HepG2 (cell line): Measurements from ENCODE around the gene DQX1. TPM values are rescaled to one million over a fixed set of nuclear protein-coding genes. Genes with fewer than 3 reads are reported as not detected.
A peak's percentile ranks its signal among the peaks of the same experiment; 100 is the strongest.

Source experiments
- ATRX ChIP-seq: sonication (generic); formaldehyde crosslinking; IDR thresholded peaks from 2 replicates; pipeline ENCODE4 v1.4.0; 2020; ENCODE audit warnings: missing genetic modification reagents, borderline replicate concordance
- CHD2 ChIP-seq: IDR thresholded peaks from 2 replicates; pipeline ENCODE4 v1.6.1; 2011; ENCODE audit warnings: low read depth, low read length, improper control_type of control experiment
- DBP ChIP-seq: sonication (generic); formaldehyde crosslinking; IDR thresholded peaks from 2 replicates; pipeline ENCODE4 v1.4.0; 2020; ENCODE audit warnings: missing genetic modification reagents; ENCODE audit errors: not compliant biosample characterization
- EED ChIP-seq: sonication (generic); formaldehyde crosslinking; IDR thresholded peaks from 2 replicates; pipeline ENCODE4 v1.5.0; 2020; ENCODE audit warnings: mild to moderate bottlenecking, missing genetic modification reagents
- FOXO1 ChIP-seq: sonication (generic); formaldehyde crosslinking; IDR thresholded peaks from 2 replicates; pipeline ENCODE4 v1.4.0; 2020; ENCODE audit warnings: missing genetic modification reagents
- FOXP1 ChIP-seq, 2 experiments: fragments of 450-650 bp in 1 of 2; IDR thresholded peaks; 2 replicates each; pipeline ENCODE4 v1.6.1; 2017 to 2018; ENCODE audit warnings: antibody characterized with exemption in 1 of 2
- HMG20B ChIP-seq: conservative IDR thresholded peaks from 2 replicates; pipeline ENCODE4 v1.6.1; 2016; ENCODE audit warnings: missing genetic modification reagents, missing compliant biosample characterization
- LCORL ChIP-seq, 2 experiments: fragments of 450-650 bp in 1 of 2; sonication (generic) in 1 of 2; formaldehyde crosslinking in 1 of 2; IDR thresholded peaks; 2 replicates each; pipeline versions ENCODE4 v1.5.0 to v1.6.1; 2017 to 2020; ENCODE audit warnings: antibody characterized with exemption in 1 of 2, missing genetic modification reagents in 1 of 2
- MYNN ChIP-seq: sonication (generic); formaldehyde crosslinking; IDR thresholded peaks from 2 replicates; pipeline ENCODE4 v1.4.0; 2020; ENCODE audit warnings: mild to moderate bottlenecking, low read depth, missing genetic modification reagents
- NFATC3 ChIP-seq: sonication (generic); formaldehyde crosslinking; IDR thresholded peaks from 2 replicates; pipeline ENCODE4 v1.5.1; 2020; ENCODE audit warnings: mild to moderate bottlenecking, missing genetic modification reagents
- NR2F1 ChIP-seq, 2 experiments: fragments of 450-650 bp in 1 of 2; formaldehyde crosslinking in 1 of 2; IDR thresholded peaks; 2 replicates each; pipeline versions ENCODE4 v1.5.0 to v1.6.1; 2016 to 2020; ENCODE audit warnings: mild to moderate bottlenecking in 1 of 2, missing compliant biosample characterization in 1 of 2, missing genetic modification reagents in 1 of 2, moderate library complexity in 1 of 2
- PRMT3 ChIP-seq: sonication (generic); formaldehyde crosslinking; IDR thresholded peaks from 2 replicates; pipeline ENCODE4 v1.8.1; 2022; ENCODE audit warnings: low read depth, mild to moderate bottlenecking, moderate library complexity, missing genetic modification reagents, borderline replicate concordance
- PTBP1 ChIP-seq: fragments of 200-400 bp; formaldehyde crosslinking; IDR thresholded peaks from 2 replicates; pipeline ENCODE4 v1.6.1; 2018; ENCODE audit warnings: low read length, low read depth; ENCODE audit not compliant: poor library complexity, severe bottlenecking
- REPIN1 ChIP-seq: sonication (generic); formaldehyde crosslinking; IDR thresholded peaks from 2 replicates; pipeline ENCODE4 v1.8.0; 2022; ENCODE audit warnings: missing genetic modification reagents, low read depth, mild to moderate bottlenecking, borderline replicate concordance
- SRY ChIP-seq: sonication (generic); formaldehyde crosslinking; IDR thresholded peaks from 2 replicates; pipeline ENCODE4 v1.8.0; 2022; ENCODE audit warnings: mild to moderate bottlenecking, missing genetic modification reagents
- TBP ChIP-seq: sonication (generic); formaldehyde crosslinking; IDR thresholded peaks from 2 replicates; pipeline ENCODE4 v1.5.0; 2020; ENCODE audit warnings: missing genetic modification reagents
- XBP1 ChIP-seq: sonication (generic); formaldehyde crosslinking; IDR thresholded peaks from 2 replicates; pipeline ENCODE4 v1.5.0; 2020; ENCODE audit warnings: missing genetic modification reagents
- ZBTB39 ChIP-seq: sonication (generic); formaldehyde crosslinking; IDR thresholded peaks from 2 replicates; pipeline ENCODE4 v1.5.0; 2020; ENCODE audit warnings: missing genetic modification reagents
- ZBTB46 ChIP-seq: sonication (generic); formaldehyde crosslinking; IDR thresholded peaks from 2 replicates; pipeline ENCODE4 v1.4.0; 2020; ENCODE audit warnings: mild to moderate bottlenecking, missing genetic modification reagents, borderline replicate concordance
- ZFP62 ChIP-seq: sonication (generic); formaldehyde crosslinking; IDR thresholded peaks from 2 replicates; pipeline ENCODE4 v1.4.0; 2020; ENCODE audit warnings: missing genetic modification reagents
- ZFP82 ChIP-seq: sonication (generic); formaldehyde crosslinking; IDR thresholded peaks from 2 replicates; pipeline ENCODE4 v1.5.1; 2020; ENCODE audit warnings: mild to moderate bottlenecking, missing genetic modification reagents, borderline replicate concordance
- ZFY ChIP-seq: sonication (generic); formaldehyde crosslinking; IDR thresholded peaks from 2 replicates; pipeline ENCODE4 v1.4.0; 2020; ENCODE audit warnings: missing genetic modification reagents
- ZNF563 ChIP-seq: sonication (generic); formaldehyde crosslinking; IDR thresholded peaks from 2 replicates; pipeline ENCODE4 v1.8.0; 2022; ENCODE audit warnings: mild to moderate bottlenecking, moderate library complexity, missing genetic modification reagents
- ZNF720 ChIP-seq: sonication (generic); formaldehyde crosslinking; IDR thresholded peaks from 2 replicates; pipeline ENCODE4 v1.4.0; 2020; ENCODE audit warnings: missing genetic modification reagents
- ZNF768 ChIP-seq: sonication (generic); formaldehyde crosslinking; IDR thresholded peaks from 2 replicates; pipeline ENCODE4 v1.4.0; 2020; ENCODE audit warnings: missing genetic modification reagents
- polyA plus RNA-seq, 8 experiments: library from polyadenylated mRNA; depleted of rRNA in 3 of 8; stranded (reverse) in 7 of 8; unstranded in 1 of 8; fragments of >200 nt; fragmentation: Illumina TruSeq in 4 of 8; extraction: Trizol in 4 of 8; gene quantifications; 2 replicates each; pipeline versions ENCODE4 v1.2.1 to v1.2.3, GENCODE V29; 2011 to 2016; ENCODE audit warnings: low read depth in 4 of 8, missing spikeins in 1 of 8, mixed read lengths in 1 of 8; ENCODE audit not compliant: insufficient read depth in 1 of 8
- total RNA-seq, 5 experiments: library from RNA; depleted of rRNA; stranded (reverse); fragments of >200 nt; fragmentation: Illumina TruSeq; extraction: Trizol; gene quantifications; 2 replicates each; pipeline ENCODE4 v1.2.3, GENCODE V29; 2016; ENCODE audit warnings: low read depth in 1 of 5

The DQX1 gene
- total and polyA plus RNA-seq, 2 of the 13 experiments (the other 11 are each of a cell fraction or from before 2014, with no cell fraction given) = 27.6 to 89.8 TPM

GRCh38 chr2:74529357-74530238, 3.6 kb upstream of the DQX1 start, which contains the start of the genes AUP1 and HTRA2 (continued):
- TF ChIP-seq TBP (CRISPR knock-in tag) = peak; percentile 96
- TF ChIP-seq REPIN1 (CRISPR knock-in tag) = peak; percentile 88
- no peak for TF ChIP-seq ZBTB46 (CRISPR knock-in tag)
- TF ChIP-seq CHD2 = peak; percentile 65; the same call in 1 of the 2 replicates
- TF ChIP-seq ZNF720 = no peak
- TF ChIP-seq ZFY (CRISPR knock-in tag) = peak; percentile 83
- TF ChIP-seq ZBTB39 (CRISPR knock-in tag) = no peak
- TF ChIP-seq PTBP1 = no peak
- no peak for TF ChIP-seq ATRX (CRISPR knock-in tag)
- TF ChIP-seq ZNF768 = peak; percentile 54; the same call in 1 of the 2 replicates
- TF ChIP-seq LCORL (IDR thresholded peaks at IDR 0.05) = 0 out of 2 replicates have a peak, but pooled peaks have one; percentile 4
- peak; percentile 79 for TF ChIP-seq LCORL (CRISPR knock-in tag; IDR thresholded peaks at IDR 0.05)
- TF ChIP-seq NR2F1 (CRISPR knock-in tag; IDR thresholded peaks at IDR 0.05) = peak in 1 of 2 experiments; percentile 74; a peak in 2 of 4 replicates
- 0 out of 2 replicates have a peak, but pooled peaks have one; percentile 39 for TF ChIP-seq PRMT3 (CRISPR knock-in tag)
- TF ChIP-seq MYNN (CRISPR knock-in tag) = 0 out of 2 replicates have a peak, but pooled peaks have one; percentile 73
- TF ChIP-seq ZFP82 = peak; percentile 86
- TF ChIP-seq SRY (CRISPR knock-in tag) = 0 out of 2 replicates have a peak, but pooled peaks have one; percentile 64
- no peak for TF ChIP-seq FOXP1 (IDR thresholded peaks at IDR 0.05)
- no peak for TF ChIP-seq FOXP1 (CRISPR knock-in tag; IDR thresholded peaks at IDR 0.05)
- no peak for TF ChIP-seq DBP (CRISPR knock-in tag)
- TF ChIP-seq EED (CRISPR knock-in tag) = no peak; the same call in none of the 2 replicates
- TF ChIP-seq FOXO1 (CRISPR knock-in tag) = peak; percentile 4
- TF ChIP-seq ZFP62 (CRISPR knock-in tag) = no peak
- TF ChIP-seq HMG20B = peak; percentile 15; the same call in 1 of the 2 replicates
- no peak for TF ChIP-seq XBP1 (CRISPR knock-in tag)
- TF ChIP-seq ZNF563 (CRISPR knock-in tag) = peak; percentile 89
- peak; percentile 89 for TF ChIP-seq NFATC3 (CRISPR knock-in tag)
